ENCODE measurements around the gene RBP4.

Gene RBP4

GRCh38 chr10:93595378-93596161 lies 5.5 kb downstream of the RBP4 start:
- H3K9me3 ChIP-seq (ENCODE audit: low read length), result no peaks in the 10 kb centered on the region
- no peak overlapping the region for H3K27ac ChIP-seq (ENCODE audit: low read depth, low read length)
- H3K27me3 ChIP-seq (ENCODE audit: control insufficient read depth in 1 of 2, insufficient read depth in 2 of 2, low read length in 2 of 2), result no peaks in the 10 kb centered on the region
- H3K4me3 ChIP-seq (ENCODE audit: low read depth in 1 of 2, low read length in 2 of 2), result no peak overlapping the region
- no peaks in the 10 kb centered on the region for H3K4me1 ChIP-seq (ENCODE audit: insufficient read depth, low read length)
- H3K36me3 ChIP-seq (ENCODE audit: insufficient read depth, low read length), result no peaks in the 10 kb centered on the region
- no peak overlapping the region for H3K9ac ChIP-seq (ENCODE audit: low read length)

DNA sequence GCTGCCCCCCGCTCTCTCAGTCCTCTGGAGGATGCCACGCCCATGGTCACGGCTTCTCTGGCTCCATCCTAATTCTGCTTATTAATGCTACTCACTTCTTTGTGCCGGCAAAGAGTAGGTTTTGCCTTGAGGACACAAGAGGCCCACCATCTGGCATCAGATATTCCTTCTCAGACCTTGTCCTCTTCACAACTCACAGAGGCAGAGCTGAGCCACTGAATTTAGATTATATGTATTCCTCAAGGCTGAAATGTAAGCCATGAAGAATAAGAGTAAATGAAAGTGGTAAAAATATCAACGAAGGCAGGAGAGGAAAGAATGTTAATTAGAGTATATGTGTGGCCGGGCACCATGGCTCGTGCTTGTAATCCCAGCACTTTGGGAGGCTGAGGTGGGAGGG lies 6.5 kb downstream of the RBP4 start:
- Histone ChIP-seq H3K4me1 (ENCODE audit: insufficient read depth, low read length) (no peaks in the 10 kb centered on the region), H3K27me3 (ENCODE audit: control insufficient read depth in 1 of 2, insufficient read depth in 2 of 2, low read length in 2 of 2) (no peaks in the 10 kb centered on the region), H3K27ac (ENCODE audit: low read depth, low read length) (no peak overlapping the region), H3K4me3 (ENCODE audit: low read depth in 1 of 2, low read length in 2 of 2) (no peak overlapping the region), H3K9ac (ENCODE audit: low read length) (no peak overlapping the region), H3K36me3 (ENCODE audit: insufficient read depth, low read length) (no peaks in the 10 kb centered on the region), H3K9me3 (ENCODE audit: low read length) (no peaks in the 10 kb centered on the region)

DNA sequence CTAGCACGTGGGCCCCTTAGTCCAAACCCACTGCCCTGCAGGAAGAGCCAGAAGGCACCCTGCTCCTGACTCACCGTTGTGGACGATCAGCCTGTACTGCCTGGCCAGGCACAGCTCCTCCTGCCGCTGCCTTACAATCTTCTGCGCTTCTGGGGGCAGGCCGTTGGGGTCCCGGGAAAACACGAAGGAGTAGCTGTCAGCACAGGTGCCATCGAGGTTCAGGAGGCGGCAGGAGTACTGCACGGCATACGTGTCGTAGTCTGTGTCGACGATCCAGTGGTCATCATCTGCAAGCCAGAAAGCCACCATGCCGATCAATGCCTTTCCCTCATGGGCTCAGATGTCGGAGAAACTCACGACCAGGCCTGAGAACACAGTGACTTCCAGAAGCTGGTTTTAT lies 7.3 kb downstream of the RBP4 start:
- Histone ChIP-seq H3K4me3 (ENCODE audit: low read depth in 1 of 2, low read length in 2 of 2) (no peak overlapping the region), H3K9ac (ENCODE audit: low read length) (no peak overlapping the region), H3K27ac (ENCODE audit: low read depth, low read length) (no peak overlapping the region), H3K27me3 (ENCODE audit: control insufficient read depth in 1 of 2, insufficient read depth in 2 of 2, low read length in 2 of 2) (no peaks in the 10 kb centered on the region), H3K4me1 (ENCODE audit: insufficient read depth, low read length) (no peaks in the 10 kb centered on the region), H3K9me3 (ENCODE audit: low read length) (no peaks in the 10 kb centered on the region), H3K36me3 (ENCODE audit: insufficient read depth, low read length) (no peaks in the 10 kb centered on the region)

DNA sequence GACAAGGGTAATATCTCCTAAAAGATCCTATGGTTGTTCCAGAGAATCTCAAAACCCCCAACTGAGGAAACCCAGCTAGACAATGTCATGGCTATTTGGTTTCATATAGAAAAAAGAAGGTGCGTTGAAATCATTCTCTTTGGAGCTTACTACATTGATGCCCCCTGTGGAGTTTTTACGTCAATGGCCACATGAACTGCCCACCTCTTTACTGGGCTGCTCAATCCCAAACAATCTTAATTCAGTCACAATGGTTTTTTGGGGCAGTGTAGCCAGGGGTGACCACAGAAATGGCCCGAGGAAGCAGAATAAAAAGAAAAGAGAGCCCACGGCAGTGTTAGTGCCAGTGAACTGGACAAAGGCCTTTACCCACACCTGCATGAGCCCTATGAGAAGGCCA lies 7.8 kb downstream of the RBP4 start:
- Histone ChIP-seq H3K27me3 (ENCODE audit: control insufficient read depth in 1 of 2, insufficient read depth in 2 of 2, low read length in 2 of 2) (no peaks in the 10 kb centered on the region), H3K9me3 (ENCODE audit: low read length) (no peaks in the 10 kb centered on the region), H3K27ac (ENCODE audit: low read depth, low read length) (no peak overlapping the region), H3K36me3 (ENCODE audit: insufficient read depth, low read length) (no peaks in the 10 kb centered on the region), H3K4me1 (ENCODE audit: insufficient read depth, low read length) (no peaks in the 10 kb centered on the region), H3K4me3 (ENCODE audit: low read depth in 1 of 2, low read length in 2 of 2) (no peak overlapping the region), H3K9ac (ENCODE audit: low read length) (no peak overlapping the region)

- H3K9me3 ChIP-seq (ENCODE audit: low read length), result no peaks in the 10 kb centered on the region
- no peaks in the 10 kb centered on the region for H3K4me1 ChIP-seq (ENCODE audit: insufficient read depth, low read length)
- no peaks in the 10 kb centered on the region for H3K27me3 ChIP-seq (ENCODE audit: control insufficient read depth in 1 of 2, insufficient read depth in 2 of 2, low read length in 2 of 2)
- H3K27ac ChIP-seq (ENCODE audit: low read depth, low read length), result no peak overlapping the region
- no peak overlapping the region for H3K9ac ChIP-seq (ENCODE audit: low read length)
- H3K36me3 ChIP-seq (ENCODE audit: insufficient read depth, low read length), result no peaks in the 10 kb centered on the region
- no peak overlapping the region for H3K4me3 ChIP-seq (ENCODE audit: low read depth in 1 of 2, low read length in 2 of 2)
Observed at GRCh38 chr10:93591065-93591808, 9.8 kb downstream of the RBP4 start.

DNA sequence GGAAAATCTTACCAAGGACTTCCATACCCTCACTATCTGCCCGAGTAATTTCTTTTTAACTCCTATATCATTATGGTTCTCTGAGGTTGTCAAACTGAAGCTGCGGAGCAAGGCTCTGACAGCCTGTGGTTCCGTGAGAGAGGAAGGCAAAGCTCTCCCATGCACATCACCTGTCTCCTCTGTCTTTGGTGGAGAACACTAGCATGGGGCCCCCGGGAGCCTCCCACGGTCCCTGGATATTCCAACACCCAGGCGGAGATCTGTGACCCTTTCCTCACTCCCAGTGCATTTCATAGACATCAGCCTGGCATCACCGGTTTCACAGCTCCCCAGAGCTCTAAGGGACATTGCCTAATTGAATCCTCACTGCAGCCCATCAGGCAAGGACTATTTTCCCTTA lies 10.4 kb downstream of the RBP4 start:
- H3K9ac ChIP-seq (ENCODE audit: low read length), result no peak overlapping the region
- H3K9me3 ChIP-seq (ENCODE audit: low read length), result no peaks in the 10 kb centered on the region
- no peak overlapping the region for H3K4me3 ChIP-seq (ENCODE audit: low read depth in 1 of 2, low read length in 2 of 2)
- no peaks in the 10 kb centered on the region for H3K36me3 ChIP-seq (ENCODE audit: insufficient read depth, low read length)
- no peak overlapping the region for H3K27ac ChIP-seq (ENCODE audit: low read depth, low read length)
- H3K4me1 ChIP-seq (ENCODE audit: insufficient read depth, low read length), result no peaks in the 10 kb centered on the region
- no peaks in the 10 kb centered on the region for H3K27me3 ChIP-seq (ENCODE audit: control insufficient read depth in 1 of 2, insufficient read depth in 2 of 2, low read length in 2 of 2)

DNA sequence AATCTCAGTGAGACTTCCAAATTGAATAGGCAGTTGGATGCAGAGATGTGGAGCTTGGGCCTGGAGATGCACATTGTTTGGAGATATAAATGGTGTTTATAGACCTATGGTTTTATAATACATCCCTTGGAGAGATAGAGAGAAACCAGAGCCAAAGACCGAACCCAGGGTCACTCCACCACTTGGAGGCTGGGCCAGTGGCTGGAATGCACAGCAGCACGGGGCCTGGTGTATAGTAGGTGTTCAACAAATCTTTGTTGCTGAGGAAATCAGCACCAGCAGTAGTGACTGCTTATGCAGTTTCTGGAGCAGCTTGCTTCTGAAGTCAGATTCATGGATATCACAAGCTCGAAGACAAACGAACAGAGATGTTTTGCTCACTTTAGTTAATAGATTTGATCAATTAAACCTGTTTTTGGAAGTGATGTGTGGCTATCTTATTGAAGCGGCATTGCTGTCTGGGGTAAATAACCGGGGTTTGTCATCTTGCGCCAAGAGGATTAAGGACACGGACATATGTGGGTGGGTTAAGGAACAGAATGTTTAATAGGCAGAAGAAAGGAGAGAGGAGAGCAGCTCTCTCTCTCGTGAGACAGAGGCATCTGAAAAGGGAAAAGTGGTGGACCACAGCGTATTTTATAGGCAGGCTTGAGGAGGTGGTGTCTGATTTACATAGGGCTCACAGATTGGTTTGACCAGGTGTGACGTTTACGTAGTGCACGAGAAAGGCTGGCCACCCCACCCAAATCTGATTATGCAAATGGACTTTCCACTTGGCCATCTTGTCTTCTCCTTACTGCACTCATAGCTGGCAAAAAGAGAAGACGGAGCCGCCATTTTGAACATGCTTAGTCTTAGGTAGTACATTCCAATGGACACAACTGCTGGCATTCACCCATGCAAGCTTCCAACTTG lies 11.1 kb downstream of the RBP4 start:
- no peak overlapping the region for H3K9ac ChIP-seq (ENCODE audit: low read length)
- H3K36me3 ChIP-seq (ENCODE audit: insufficient read depth, low read length), result no peaks in the 10 kb centered on the region
- no peaks in the 10 kb centered on the region for H3K4me1 ChIP-seq (ENCODE audit: insufficient read depth, low read length)
- H3K4me3 ChIP-seq (ENCODE audit: low read depth in 1 of 2, low read length in 2 of 2), result no peak overlapping the region
- no peak overlapping the region for H3K27ac ChIP-seq (ENCODE audit: low read depth, low read length)
- no peaks in the 10 kb centered on the region for H3K9me3 ChIP-seq (ENCODE audit: low read length)
- H3K27me3 ChIP-seq (ENCODE audit: control insufficient read depth in 1 of 2, insufficient read depth in 2 of 2, low read length in 2 of 2), result no peaks in the 10 kb centered on the region

DNA sequence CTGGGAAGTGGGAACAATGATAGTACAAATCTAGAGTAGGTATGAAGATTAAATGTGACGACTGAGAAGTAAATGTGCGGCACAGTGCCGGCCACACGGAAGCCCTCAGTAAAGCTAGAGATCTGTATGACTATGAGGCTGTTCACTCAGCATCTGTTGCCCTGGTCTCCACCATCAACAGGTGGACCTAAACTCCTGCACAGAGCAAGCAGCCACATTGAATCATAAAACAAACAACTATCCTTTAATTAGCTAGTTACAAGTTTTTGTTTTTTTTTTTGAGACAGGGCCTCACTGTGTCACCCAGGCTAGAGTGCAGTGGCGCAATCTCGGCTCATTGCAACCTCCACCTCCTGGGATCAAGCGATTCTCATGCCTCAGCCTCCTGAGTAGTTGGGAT lies 16.6 kb downstream of the RBP4 start:
- H3K4me3 ChIP-seq (ENCODE audit: low read depth in 1 of 2, low read length in 2 of 2), result no peak overlapping the region
- no peaks in the 10 kb centered on the region for H3K36me3 ChIP-seq (ENCODE audit: insufficient read depth, low read length)
- no peak overlapping the region for H3K27ac ChIP-seq (ENCODE audit: low read depth, low read length)
- H3K27me3 ChIP-seq (ENCODE audit: control insufficient read depth in 1 of 2, insufficient read depth in 2 of 2, low read length in 2 of 2), result no peaks in the 10 kb centered on the region
- no peak overlapping the region for H3K9ac ChIP-seq (ENCODE audit: low read length)
- no peaks in the 10 kb centered on the region for H3K4me1 ChIP-seq (ENCODE audit: insufficient read depth, low read length)
- H3K9me3 ChIP-seq (ENCODE audit: low read length), result no peaks in the 10 kb centered on the region

- Histone ChIP-seq H3K9ac (ENCODE audit: low read length) (no peak overlapping the region), H3K36me3 (ENCODE audit: insufficient read depth, low read length) (no peaks in the 10 kb centered on the region), H3K9me3 (ENCODE audit: low read length) (no peaks in the 10 kb centered on the region), H3K4me3 (ENCODE audit: low read depth in 1 of 2, low read length in 2 of 2) (no peak overlapping the region), H3K27me3 (ENCODE audit: control insufficient read depth in 1 of 2, insufficient read depth in 2 of 2, low read length in 2 of 2) (no peaks in the 10 kb centered on the region), H3K27ac (ENCODE audit: low read depth, low read length) (no peak overlapping the region), H3K4me1 (ENCODE audit: insufficient read depth, low read length) (no peaks in the 10 kb centered on the region)
Observed at GRCh38 chr10:93580828-93581227, 20.2 kb downstream of the RBP4 start.

- no peak overlapping the region for H3K27ac ChIP-seq (ENCODE audit: low read depth, low read length)
- H3K36me3 ChIP-seq (ENCODE audit: insufficient read depth, low read length), result no peaks in the 10 kb centered on the region
- H3K4me1 ChIP-seq (ENCODE audit: insufficient read depth, low read length), result no peaks in the 10 kb centered on the region
- H3K4me3 ChIP-seq (ENCODE audit: low read depth in 1 of 2, low read length in 2 of 2), result no peak overlapping the region
- no peak overlapping the region for H3K9ac ChIP-seq (ENCODE audit: low read length)
- H3K9me3 ChIP-seq (ENCODE audit: low read length), result no peaks in the 10 kb centered on the region
- H3K27me3 ChIP-seq (ENCODE audit: control insufficient read depth in 1 of 2, insufficient read depth in 2 of 2, low read length in 2 of 2), result no peaks in the 10 kb centered on the region
Observed at GRCh38 chr10:93579985-93580711, 20.9 kb downstream of the RBP4 start.

GRCh38 chr10:93579089-93579488 lies 21.9 kb downstream of the RBP4 start:
- no peak overlapping the region for H3K9ac ChIP-seq (ENCODE audit: low read length)
- H3K4me1 ChIP-seq (ENCODE audit: insufficient read depth, low read length), result no peaks in the 10 kb centered on the region
- no peaks in the 10 kb centered on the region for H3K27me3 ChIP-seq (ENCODE audit: control insufficient read depth in 1 of 2, insufficient read depth in 2 of 2, low read length in 2 of 2)
- H3K27ac ChIP-seq (ENCODE audit: low read depth, low read length), result no peak overlapping the region
- no peaks in the 10 kb centered on the region for H3K9me3 ChIP-seq (ENCODE audit: low read length)
- no peak overlapping the region for H3K4me3 ChIP-seq (ENCODE audit: low read depth in 1 of 2, low read length in 2 of 2)
- no peaks in the 10 kb centered on the region for H3K36me3 ChIP-seq (ENCODE audit: insufficient read depth, low read length)
